ENCODE data around the gene RAD50. TPM values are rescaled to one million over a fixed set of nuclear protein-coding genes. Genes with fewer than 3 reads are reported as not detected.

RAD50 gene
- total and polyA plus RNA-seq, 2 donors (not counting 1 experiment from before 2014, with no cell fraction given), result 21.5 to 35.7 TPM

- peaks cover 2% of the 10 kb centered on the region for H3K27me3 ChIP-seq (ENCODE audit: control insufficient read depth, insufficient read depth, low read length)
- no peak overlapping the region for H3K4me2 ChIP-seq (ENCODE audit: extremely low read depth, insufficient read depth, low read length)
- no peak overlapping the region for H3K27ac ChIP-seq (ENCODE audit: insufficient read depth, low read length)
- H3K36me3 ChIP-seq (ENCODE audit: control insufficient read depth, insufficient read depth, low read length), result no peaks in the 10 kb centered on the region
- TF ChIP-seq CTCF (conservative IDR thresholded peaks at IDR 0.05 in 1 of 2, IDR thresholded peaks at IDR 0.05 in 1 of 2; ENCODE audit: low read depth in 1 of 2, low read length in 2 of 2) (no peak), EZH2 (IDR thresholded peaks at IDR 0.05; ENCODE audit: low read length, missing control alignments) (no peak)
- H3K79me2 ChIP-seq (ENCODE audit: control insufficient read depth, insufficient read depth, low read length), result no peaks in the 10 kb centered on the region
- H3K9ac ChIP-seq (ENCODE audit: insufficient read depth, low read length), result no peak overlapping the region
- H3K9me3 ChIP-seq (ENCODE audit: control insufficient read depth, insufficient read depth, low read depth, low read length), result no peaks in the 10 kb centered on the region
- no peak overlapping the region for H3K4me3 ChIP-seq (replicated peaks in 1 of 4; ENCODE audit: control extremely low read depth in 1 of 4, insufficient read depth in 1 of 4, low read depth in 3 of 4, low read length in 4 of 4)
- no peak for DNase-seq (ENCODE audit: low read depth in 2 of 2)
- H2AFZ ChIP-seq (ENCODE audit: low read length), result no peak overlapping the region
- no peaks in the 10 kb centered on the region for H4K20me1 ChIP-seq (ENCODE audit: control insufficient read depth, extremely low read depth, insufficient read depth, low read length)
- H3K4me1 ChIP-seq (ENCODE audit: control insufficient read depth, extremely low read depth, insufficient read depth, low read length), result no peaks in the 10 kb centered on the region
Measured at GRCh38 chr5:132539716-132540115, 17.1 kb upstream of the RAD50 start.

- H3K36me3 ChIP-seq (ENCODE audit: control insufficient read depth, insufficient read depth, low read length), result no peaks in the 10 kb centered on the region
- H3K4me1 ChIP-seq (ENCODE audit: control insufficient read depth, extremely low read depth, insufficient read depth, low read length), result no peaks in the 10 kb centered on the region
- no peak for TF ChIP-seq EZH2 (IDR thresholded peaks at IDR 0.05; ENCODE audit: low read length, missing control alignments)
- TF ChIP-seq CTCF (conservative IDR thresholded peaks at IDR 0.05 in 1 of 2, IDR thresholded peaks at IDR 0.05 in 1 of 2; ENCODE audit: low read depth in 1 of 2, low read length in 2 of 2), result no peak
- no peaks in the 10 kb centered on the region for H3K9me3 ChIP-seq (ENCODE audit: control insufficient read depth, insufficient read depth, low read depth, low read length)
- no peak overlapping the region for H2AFZ ChIP-seq (ENCODE audit: low read length)
- H4K20me1 ChIP-seq (ENCODE audit: control insufficient read depth, extremely low read depth, insufficient read depth, low read length), result no peaks in the 10 kb centered on the region
- H3K4me2 ChIP-seq (ENCODE audit: extremely low read depth, insufficient read depth, low read length), result no peak overlapping the region
- H3K4me3 ChIP-seq (replicated peaks in 1 of 4; ENCODE audit: control extremely low read depth in 1 of 4, insufficient read depth in 1 of 4, low read depth in 3 of 4, low read length in 4 of 4), result no peak overlapping the region
- no peak overlapping the region for H3K27ac ChIP-seq (ENCODE audit: insufficient read depth, low read length)
- DNase-seq (ENCODE audit: low read depth in 2 of 2), result no peak
- peaks cover 2% of the 10 kb centered on the region for H3K27me3 ChIP-seq (ENCODE audit: control insufficient read depth, insufficient read depth, low read length)
- H3K9ac ChIP-seq (ENCODE audit: insufficient read depth, low read length), result no peak overlapping the region
- no peaks in the 10 kb centered on the region for H3K79me2 ChIP-seq (ENCODE audit: control insufficient read depth, insufficient read depth, low read length)
Measured at GRCh38 chr5:132540149-132540548, 16.6 kb upstream of the RAD50 start.

- no peaks in the 10 kb centered on the region for H3K36me3 ChIP-seq (ENCODE audit: control insufficient read depth, insufficient read depth, low read length)
- H4K20me1 ChIP-seq (ENCODE audit: control insufficient read depth, extremely low read depth, insufficient read depth, low read length), result no peaks in the 10 kb centered on the region
- H2AFZ ChIP-seq (ENCODE audit: low read length), result no peak overlapping the region
- H3K4me1 ChIP-seq (ENCODE audit: control insufficient read depth, extremely low read depth, insufficient read depth, low read length), result no peaks in the 10 kb centered on the region
- peaks cover under 1% of the 10 kb centered on the region for H3K27me3 ChIP-seq (ENCODE audit: control insufficient read depth, insufficient read depth, low read length)
- H3K79me2 ChIP-seq (ENCODE audit: control insufficient read depth, insufficient read depth, low read length), result no peaks in the 10 kb centered on the region
- H3K4me2 ChIP-seq (ENCODE audit: extremely low read depth, insufficient read depth, low read length), result no peak overlapping the region
- no peak overlapping the region for H3K4me3 ChIP-seq (replicated peaks in 1 of 4; ENCODE audit: control extremely low read depth in 1 of 4, insufficient read depth in 1 of 4, low read depth in 3 of 4, low read length in 4 of 4)
- no peaks in the 10 kb centered on the region for H3K9me3 ChIP-seq (ENCODE audit: control insufficient read depth, insufficient read depth, low read depth, low read length)
- H3K27ac ChIP-seq (ENCODE audit: insufficient read depth, low read length), result no peak overlapping the region
- DNase-seq (ENCODE audit: low read depth in 2 of 2), result no peak
- TF ChIP-seq CTCF (conservative IDR thresholded peaks at IDR 0.05 in 1 of 2, IDR thresholded peaks at IDR 0.05 in 1 of 2; ENCODE audit: low read depth in 1 of 2, low read length in 2 of 2), result no peak
- no peak for TF ChIP-seq EZH2 (IDR thresholded peaks at IDR 0.05; ENCODE audit: low read length, missing control alignments)
- no peak overlapping the region for H3K9ac ChIP-seq (ENCODE audit: insufficient read depth, low read length)
Measured at GRCh38 chr5:132540764-132541163, 16.0 kb upstream of the RAD50 start.

Measured in fibroblast of lung (primary cell).